NOMO-1 (cell line): ENCODE data around the gene ARFGAP2.
"Not testable (repeated sequence)": the region's sequence is repeated elsewhere in the genome, so short reads cannot be mapped to it uniquely, and the experiment has no call there.

Source experiments
- DNase-seq, 2 experiments: peaks; one replicate each; lab custom pipeline; 2025; ENCODE audit not compliant: unreplicated experiment in 2 of 2; lab: John Stamatoyannopoulos, UW

The ARFGAP2 gene

DNA sequence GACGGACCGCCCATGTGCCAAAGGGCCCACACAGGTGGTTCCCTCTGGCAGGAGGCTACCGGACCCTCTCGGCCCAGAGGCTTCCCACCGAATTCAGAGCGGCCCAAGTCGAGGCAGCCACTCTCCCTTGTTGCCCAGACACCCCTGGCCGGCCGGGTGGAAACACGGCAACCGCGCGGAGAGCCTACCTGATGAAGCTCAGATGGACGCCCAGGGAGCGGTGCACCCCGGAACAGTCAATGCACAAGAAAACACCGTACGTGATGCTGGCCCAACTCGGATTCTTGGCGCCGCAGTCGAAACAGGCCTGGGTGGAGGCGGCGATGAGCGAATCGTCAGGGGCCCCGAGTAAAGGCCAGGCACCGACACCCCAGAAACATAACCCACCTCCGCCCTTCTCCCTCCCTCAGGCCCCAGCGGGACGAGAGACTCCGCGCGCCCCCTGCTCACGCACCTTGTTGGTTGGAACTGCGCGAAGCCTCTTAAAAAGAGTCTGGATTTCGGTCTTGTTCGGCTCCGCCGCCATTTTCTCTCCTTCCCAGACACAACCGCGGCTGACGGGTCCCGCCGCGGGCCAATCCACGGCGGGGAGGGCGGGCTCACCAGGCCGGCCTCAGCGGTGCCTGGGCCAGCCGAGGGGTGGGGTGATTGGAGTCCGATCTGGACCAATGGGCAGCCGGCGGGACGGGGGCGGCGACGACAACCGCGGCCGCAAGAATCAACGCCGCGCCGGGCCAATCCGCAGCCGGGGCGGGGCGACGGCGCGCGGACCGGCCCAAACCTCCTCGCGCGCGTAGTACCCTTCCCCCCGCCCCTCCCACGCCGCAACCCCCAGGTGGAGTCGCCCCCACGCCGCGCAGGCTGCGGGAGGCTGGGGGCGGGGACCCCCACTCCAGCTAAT, at the start of gene ARFGAP2:
TSS of gene ARFGAP2 (minus strand) at position 552 of the 901 bp plus-strand sequence. CDS start at position 526, 26 bp downstream.
- peak; percentile 93 to 98 for DNase-seq

DNA sequence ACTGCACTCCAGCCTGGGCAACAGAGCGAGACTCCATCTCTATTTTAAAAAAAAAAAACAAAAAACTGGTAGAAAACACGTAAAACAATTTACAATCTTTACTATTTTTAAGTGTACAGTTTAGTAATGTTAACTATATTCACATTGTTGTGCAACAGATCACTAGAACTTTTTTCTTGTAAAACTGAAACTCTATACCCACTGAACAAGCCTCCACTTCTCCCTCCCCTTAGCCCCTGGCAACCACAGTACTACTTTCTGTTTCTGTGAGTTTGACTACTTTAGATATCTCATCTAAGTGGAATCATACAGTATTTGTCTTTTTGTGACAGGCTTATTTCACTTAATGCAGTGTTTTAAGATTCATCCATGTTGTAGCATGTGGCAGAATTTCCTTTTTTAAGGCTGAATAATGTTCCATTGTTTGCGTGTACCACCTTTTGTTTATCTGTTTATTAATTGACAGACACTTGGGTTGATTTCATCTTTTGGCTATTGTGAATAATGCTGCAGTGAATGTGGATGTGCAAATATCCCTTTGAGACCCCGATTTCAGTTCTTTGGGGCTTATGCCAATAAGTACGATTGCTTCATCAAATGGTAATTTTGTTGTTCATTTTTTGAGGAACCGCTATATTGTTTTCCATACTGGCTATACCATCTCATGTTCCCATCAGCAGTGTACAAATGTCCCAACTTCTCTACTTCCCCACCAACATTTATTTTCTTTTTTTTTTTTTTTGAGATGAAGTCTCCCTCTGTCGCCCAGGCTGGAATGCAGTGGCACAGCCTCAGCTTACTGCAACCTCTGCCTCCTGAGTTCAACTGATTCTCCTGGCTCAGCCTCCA, 49.1 kb upstream of the ARFGAP2 start:
- no peak for DNase-seq

DNA sequence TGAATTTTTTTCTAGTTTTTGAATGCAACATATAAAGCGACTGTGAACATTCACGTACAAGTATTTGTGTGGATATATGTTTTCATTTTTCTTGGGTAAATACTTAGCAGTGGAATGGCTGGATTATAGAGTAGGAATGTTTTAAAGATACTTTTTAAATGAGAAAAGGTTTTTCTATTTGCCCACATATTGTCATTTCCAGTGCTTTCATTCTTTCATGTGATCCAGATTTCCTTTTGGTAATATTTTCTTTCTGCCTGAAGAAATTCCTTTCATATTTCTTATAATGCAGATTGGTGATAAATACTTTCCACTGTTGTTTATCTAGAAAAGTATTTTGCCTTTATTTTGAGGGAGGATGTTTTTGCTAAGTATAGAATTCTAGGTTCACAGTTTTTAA, 46.0 kb upstream of the ARFGAP2 start:
- DNase-seq: no peak

DNA sequence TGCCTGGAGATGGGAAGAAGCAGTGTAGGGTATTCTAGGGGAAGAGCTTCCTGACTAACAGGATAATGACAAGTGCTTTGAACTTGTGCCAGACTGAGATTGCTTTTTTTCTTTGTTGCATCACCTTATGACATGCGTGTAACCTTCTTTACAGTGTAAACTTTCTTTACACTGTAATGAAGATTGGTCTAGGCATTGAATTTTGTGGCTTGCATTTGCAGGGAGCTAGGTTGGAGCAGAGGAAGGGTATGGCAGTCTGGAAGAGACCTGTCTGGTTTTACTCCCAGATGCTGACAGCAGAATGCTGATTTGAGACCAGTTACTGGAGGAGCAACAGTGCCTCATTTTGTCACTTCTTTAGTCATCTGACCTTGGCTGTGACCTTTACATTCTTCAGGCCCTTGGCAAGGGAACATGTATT, 43.7 kb upstream of the ARFGAP2 start:
- no peak for DNase-seq

DNA sequence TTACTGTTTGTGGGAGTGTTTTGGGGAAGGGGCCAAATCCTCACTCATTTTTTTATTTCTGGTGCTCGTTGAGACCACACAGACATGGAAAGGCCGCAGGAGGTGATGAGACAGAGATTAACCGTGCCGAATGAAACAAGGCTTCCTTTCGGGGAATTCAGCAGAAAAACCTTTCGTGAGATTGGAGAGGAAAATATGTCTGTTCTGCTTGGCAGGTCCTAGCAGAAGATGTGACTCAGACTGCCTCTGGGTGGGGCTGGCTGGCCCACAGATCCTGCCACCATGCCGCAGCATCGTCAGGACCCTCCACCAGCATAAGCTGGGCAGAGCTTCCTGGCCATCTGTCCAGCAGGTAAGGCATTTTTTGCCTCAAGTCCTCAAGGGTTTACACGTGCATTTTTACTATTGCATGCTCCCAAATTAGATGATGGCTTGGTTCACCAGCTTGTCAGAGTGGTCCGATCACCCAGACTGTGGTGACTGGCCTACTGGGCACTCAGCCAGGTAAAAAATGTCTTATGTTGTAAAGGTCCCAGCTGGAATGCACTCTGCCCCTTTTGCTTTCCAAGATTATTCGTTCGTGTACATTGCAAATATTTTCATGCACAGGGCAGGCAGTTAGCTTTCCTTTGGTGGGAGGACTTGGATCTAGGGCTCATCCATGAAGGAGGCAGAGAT, 39.6 kb upstream of the ARFGAP2 start:
- peak; percentile 55 to 60 for DNase-seq

DNA sequence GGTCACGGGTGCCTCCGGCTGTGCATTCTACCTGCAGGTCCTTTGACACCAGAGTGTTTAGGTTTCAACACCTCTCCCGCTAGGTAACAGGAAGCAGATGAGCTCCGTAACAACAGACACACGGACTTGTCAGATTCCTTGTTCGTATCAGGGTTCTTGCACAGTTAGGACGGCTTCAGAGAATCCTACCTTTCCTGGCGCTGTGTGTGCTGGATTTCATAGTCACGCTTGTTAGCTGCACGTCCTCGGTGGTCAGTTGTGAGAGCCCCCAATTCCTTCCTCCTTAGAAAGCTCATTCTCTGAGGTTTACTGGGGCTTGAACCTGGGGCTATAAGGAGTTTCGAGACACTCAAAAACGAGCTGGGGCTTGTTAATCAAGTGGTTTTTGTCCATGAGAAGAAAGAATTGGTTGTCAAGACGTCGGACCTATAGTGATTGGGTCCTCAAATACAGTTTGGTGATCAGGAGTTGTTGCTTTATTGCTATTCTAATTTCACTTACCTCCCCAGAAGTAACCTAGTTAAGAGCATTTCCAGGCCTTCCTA, 38.8 kb upstream of the ARFGAP2 start:
- no peak for DNase-seq

DNA sequence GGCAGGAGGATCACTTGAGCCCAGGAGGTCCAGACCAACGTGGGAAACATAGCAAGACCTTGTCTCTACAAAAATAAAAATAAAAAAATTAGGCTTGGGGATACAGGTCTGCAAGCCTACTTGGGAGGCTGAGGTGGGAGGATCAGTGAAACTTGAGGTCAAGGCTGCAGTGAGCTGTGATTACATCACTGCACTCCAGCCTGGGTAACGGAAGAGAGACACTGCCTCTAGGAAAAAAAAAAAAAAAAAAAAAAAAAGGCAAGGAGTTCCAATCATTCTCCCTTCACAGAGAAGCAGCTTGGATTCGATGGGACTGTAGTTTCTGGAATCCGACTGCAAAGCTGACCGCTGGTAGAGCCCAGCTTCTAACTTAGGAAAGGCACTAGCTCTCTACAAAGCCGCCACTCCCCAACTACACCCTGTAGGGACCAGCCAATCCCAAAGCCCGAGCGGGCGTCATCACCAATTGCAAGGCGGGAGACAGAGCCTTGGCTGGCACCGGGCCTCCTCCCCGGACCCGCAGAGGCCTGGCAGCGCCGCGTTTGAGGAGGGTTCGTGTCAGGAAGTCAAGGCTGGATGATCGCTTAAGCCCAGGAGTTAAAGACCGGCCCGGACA, 37.4 kb upstream of the ARFGAP2 start:
- DNase-seq: peak; percentile 84 to 88

DNA sequence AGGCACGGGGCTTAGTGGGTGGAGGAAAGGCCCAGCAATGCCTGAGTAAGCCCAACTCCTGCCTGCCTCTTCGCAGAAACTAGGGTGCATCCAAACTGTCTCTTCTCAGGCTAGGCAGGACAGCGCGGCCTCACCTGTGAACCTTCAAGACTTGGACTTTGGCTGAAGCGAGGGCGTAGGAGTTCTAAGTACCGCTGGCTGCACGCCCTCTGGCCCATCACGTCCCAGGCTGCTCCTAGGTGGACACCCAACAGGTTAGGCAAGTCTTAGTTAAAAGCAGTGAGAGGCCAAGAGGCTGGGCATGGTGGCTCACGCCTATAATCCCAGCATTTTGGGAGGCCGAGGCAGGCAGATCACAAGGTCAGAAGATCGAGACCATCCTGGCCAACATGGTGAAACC, 36.3 kb upstream of the ARFGAP2 start:
- DNase-seq: no peak

DNA sequence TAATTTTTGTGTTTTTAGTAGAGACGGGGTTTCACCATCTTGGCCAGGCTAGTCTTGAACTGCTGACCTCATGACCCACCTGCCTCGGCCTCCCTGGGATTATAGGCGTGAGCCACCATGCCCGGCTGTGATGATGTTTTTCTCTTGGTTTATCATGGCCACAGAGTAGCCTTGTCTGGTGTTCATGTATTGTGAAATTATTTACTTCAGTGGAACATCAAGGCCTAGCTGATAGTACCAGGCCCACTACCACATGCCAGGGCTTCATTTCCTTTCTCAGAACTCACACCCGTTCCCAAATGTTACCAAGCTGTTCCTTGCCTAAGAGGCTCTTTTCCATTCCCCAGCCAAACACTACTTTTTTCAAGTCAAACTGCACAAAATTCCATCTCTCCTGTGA, 31.9 kb upstream of the ARFGAP2 start:
- no peak for DNase-seq

DNA sequence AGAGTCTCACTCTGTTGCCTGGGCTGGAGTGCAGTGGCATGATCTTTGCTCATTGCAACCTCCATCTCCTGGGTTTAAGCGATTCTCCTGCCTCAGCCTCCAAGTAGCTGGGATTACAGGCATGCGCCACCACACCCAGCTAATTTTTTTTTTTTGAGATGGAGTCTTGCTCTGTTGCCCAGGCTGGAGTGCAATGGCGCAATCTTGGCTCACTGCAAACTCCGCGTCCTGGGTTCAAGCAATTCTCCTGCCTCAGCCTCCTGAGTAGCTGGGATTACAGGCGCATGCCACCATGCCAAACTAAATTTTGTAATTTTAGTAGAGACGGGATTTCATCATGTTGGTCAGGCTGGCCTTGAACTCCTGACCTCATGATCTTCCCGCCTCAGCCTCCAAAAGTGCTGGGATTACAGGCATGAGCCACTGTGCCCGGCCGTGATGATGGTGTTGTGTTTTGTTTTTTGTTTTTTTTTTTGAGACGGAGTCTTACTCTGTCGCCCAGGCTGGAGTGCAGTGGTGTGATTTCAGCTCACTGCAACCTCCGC, 31.4 kb upstream of the ARFGAP2 start:
- DNase-seq: not testable (repeated sequence)

DNA sequence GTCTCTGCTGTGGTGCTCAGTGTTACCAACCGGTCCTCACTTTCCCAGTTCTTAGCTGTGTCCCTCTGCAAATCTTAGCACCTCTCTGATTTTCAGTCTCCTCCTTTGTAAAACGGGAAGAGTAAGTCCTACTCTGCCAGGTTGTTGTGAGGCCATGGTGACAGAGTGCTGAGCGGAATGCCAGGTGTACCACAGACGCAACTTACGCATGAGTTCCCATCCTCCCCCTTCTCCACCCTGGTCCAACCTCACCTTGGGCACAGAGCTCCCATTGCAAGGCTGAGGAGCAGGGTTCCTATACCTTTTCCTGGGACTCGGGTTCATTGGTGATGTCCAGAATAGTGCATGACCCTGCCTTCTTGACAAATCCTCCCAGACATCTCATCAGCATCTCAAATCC, 30.8 kb upstream of the ARFGAP2 start:
- DNase-seq: no peak

DNA sequence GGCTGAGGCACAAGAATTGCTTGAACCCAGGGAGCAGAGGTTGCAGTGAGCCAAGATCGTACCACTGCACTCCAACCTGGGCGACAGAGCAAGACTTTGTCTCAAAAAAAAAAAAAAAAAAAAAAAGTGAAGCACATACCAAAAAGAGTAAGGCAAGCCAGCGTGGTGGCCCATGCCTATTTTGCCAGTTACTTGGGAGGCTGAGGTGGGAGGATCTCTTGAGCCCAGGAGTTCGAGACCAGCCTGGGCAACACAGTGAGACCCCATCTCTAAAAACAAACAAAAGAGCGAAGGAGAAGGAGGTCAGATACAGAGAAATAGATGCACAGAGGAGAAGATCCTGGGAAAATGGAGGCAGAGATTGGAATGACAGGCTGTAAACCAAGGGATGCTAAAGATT, 29.9 kb upstream of the ARFGAP2 start:
- DNase-seq: not testable (repeated sequence)

DNA sequence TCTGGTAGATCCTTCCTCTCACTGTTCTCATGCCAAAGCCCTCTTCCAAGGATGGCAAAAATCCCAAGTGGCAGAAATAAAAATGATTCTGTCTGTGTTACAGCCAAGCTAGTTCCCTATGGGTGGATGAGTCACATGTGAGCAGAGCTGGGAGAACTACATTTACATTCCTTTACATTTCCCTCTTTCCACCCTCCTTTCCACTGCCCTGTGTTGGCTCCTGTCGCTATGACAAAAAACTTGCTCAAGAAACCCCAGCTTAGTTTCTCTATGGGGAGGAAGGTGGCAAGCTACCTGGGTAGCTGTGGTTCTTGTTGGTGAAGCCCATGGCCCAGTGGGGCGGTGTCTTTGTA, 27.9 kb upstream of the ARFGAP2 start:
- DNase-seq: no peak

DNA sequence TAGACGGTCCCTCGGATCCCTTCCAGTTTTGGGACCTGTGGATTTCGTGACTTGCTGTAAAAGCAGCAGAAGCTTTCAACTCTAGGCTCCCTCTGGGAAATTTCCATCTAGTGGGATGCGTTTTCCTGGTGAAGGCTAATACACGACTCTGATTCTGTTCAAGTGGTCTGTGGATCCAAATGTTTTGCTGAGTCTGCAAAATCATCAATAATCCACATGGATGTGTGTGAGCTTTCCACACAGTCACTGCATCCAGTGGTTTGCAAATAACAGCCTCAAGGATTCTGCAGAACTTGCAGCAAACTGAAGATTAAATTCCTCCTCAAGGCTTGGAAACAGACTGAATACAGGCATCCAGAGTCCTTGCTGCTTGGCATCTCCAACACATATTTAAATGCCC, 25.9 kb upstream of the ARFGAP2 start:
- DNase-seq: no peak

DNA sequence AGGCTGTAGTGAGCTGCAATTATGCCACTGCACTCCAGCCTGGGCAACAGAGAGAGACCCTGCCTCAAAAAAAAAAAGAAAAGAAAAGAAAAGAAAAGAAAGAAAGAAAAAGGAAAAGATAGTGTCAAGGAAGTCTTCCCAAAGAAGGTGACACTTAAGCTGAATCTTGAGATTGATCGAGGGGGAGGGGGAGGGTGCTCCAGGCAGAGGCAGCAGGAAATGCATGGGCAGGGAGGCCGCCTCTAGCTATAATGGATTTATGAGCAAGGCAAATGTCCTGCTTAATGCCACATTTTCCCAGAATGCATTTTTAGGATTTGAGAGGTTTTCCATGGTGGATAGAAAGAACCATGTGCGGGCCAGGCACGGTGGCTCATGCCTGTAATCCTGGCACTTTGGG, 24.3 kb upstream of the ARFGAP2 start:
- no peak for DNase-seq

DNA sequence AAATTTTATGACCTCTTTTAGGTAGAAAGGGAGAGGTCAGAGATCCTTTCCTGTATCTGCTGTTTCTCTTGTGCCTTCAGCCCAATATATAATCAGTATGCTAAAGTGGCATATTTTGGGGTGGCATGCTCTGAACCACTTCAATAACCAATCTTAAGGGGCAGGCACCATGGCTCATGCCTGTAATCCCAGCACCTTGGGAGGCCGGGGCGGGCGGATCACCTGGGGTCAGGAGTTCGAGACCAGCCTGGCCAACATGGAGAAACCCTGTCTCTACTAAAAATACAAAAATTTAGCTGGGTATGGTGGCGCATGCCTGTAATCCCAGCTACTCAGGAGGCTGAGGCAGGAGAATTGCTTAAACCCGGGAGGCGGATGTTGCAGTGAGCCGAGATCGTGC, 21.5 kb upstream of the ARFGAP2 start:
- not testable (repeated sequence) for DNase-seq

DNA sequence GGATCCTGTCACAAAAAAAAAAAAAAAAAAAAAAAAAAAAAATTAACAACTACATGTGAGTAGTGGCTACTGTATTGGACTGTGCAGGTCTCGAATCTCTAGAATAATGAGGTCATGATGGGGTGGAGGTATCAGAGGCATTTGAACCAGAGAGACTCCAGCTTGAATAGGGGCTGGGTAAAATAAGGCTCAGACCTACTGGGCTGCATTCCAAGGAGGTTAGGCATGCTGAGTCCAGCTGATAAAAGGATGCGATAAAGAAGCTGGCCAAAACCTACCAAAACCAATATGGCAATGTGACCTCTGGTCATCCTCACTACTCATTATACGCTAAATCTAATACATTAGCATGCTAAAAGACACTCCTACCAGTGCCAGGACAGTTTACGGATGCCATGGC, 15.4 kb upstream of the ARFGAP2 start:
- no peak for DNase-seq

DNA sequence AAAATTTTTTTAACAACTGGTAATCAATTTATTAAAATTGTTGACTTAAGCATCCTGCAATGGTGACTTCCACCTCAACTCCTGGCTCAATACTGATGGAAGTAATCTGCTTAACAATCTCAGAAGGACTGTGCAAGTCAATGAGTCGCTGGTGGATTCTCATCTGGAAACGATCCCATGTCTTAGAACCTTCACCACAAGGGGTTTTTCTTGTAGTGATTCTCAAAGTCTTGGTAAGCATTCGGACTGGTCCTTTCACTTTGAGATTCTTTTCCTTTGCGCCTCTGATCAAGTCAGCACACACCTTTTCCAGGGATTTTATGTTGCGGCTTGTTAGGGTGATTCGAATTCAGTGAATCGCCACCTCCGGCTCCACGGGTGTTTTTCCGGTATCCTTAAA, 14.5 kb upstream of the ARFGAP2 start:
- DNase-seq: not testable (repeated sequence)

DNA sequence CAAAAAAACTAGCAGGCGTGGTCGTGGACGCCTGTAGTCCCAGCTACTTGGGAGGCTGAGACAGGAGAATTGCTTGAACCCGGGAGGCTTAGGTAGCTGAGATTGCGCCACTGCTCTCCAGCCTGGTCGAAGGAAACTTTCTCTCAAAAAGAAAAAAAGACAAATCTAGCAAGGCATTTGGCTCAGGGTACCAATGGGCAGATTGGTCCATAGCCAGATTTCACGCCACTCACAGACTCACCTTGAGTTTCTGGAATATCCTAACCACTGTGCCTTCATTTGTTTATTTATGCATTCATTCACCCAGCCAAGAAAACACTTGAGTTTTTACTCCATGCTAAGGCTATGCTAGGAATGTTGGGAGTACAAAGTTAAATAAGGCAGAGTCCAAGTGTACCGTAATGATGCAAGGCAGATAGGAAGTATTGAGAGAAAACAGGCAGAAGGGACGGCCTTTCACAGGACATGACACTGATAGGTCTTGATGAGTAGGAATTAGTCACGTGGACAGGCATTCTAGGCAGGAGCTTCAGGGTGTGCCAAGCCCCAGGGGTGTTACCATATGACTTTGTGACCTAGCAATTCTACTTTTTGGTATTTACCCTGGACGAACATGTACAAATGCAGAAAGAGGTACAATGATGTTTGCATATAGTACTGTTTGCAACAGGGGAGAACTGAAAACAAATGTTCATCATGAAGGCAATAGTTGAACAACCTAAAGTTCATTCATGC, 12.6 kb upstream of the ARFGAP2 start:
- no peak for DNase-seq

DNA sequence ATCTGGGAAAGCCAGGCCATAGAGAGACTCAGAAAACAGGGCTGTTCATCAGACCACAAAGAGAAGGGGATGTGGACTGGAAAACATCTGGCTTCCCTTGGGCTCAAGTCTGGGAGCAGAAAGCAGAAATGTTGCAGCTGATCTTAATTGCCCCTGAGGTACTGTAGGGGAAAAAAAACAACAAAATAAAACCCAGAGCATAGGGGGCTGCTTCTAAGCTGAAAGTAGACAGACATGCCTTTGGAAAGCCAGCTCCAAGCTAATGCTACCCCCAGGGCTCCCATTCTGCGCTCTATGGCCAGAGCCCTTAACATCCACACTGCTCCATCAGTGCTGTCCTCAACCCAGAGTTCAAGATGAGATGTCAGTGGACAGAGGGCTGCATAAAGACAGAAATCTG, 11.6 kb upstream of the ARFGAP2 start:
- no peak for DNase-seq
